Neural cell (in vitro differentiated cells): ENCODE measurements around the gene PHF12. TPM values are rescaled to one million over a fixed set of nuclear protein-coding genes. Genes with fewer than 3 reads are reported as not detected.

Source experiments
- H2AFZ ChIP-seq: fragments of 200-600, 300-800 bp; sonication (generic), shearing (Covaris generic); 2 replicates; pipeline ENCODE4 v1.6.0; 2014; ENCODE audit warnings: low read depth, mild to moderate bottlenecking, antibody characterized with exemption, low read length, moderate library complexity
- H3F3A ChIP-seq: fragments of 200-600 bp; shearing (Covaris generic); 2 replicates; pipeline ENCODE4 v1.6.1; 2016; ENCODE audit warnings: mild to moderate bottlenecking, moderate library complexity, mixed read lengths, antibody characterized with exemption, low read length; ENCODE audit not compliant: insufficient read depth, poor library complexity, severe bottlenecking
- H3K27ac ChIP-seq: fragments of 200-600, 300-800 bp; sonication (generic), shearing (Covaris generic); 2 replicates; pipeline ENCODE4 v1.5.1; 2014; ENCODE audit warnings: mild to moderate bottlenecking, low read length, moderate library complexity
- H3K27me3 ChIP-seq: fragments of 300-800, 200-600 bp; sonication (generic), shearing (Covaris generic); 2 replicates; pipeline ENCODE4 v1.6.0; 2014; ENCODE audit warnings: mild to moderate bottlenecking, low read depth, low read length, moderate library complexity; ENCODE audit not compliant: insufficient read depth
- H3K36me3 ChIP-seq: fragments of 300-800, 200-600 bp; sonication (generic), shearing (Covaris generic); 2 replicates; pipeline ENCODE4 v1.5.1; 2014; ENCODE audit warnings: mild to moderate bottlenecking, antibody characterized with exemption, low read length, moderate library complexity; ENCODE audit not compliant: insufficient read depth
- H3K4me2 ChIP-seq: fragments of 300-800, 200-600 bp; sonication (generic), shearing (Covaris generic); 2 replicates; pipeline ENCODE4 v1.6.0; 2014; ENCODE audit warnings: mild to moderate bottlenecking, low read length
- H3K4me3 ChIP-seq: fragments of 300-800, 200-600 bp; sonication (generic), shearing (Covaris generic); 2 replicates; pipeline ENCODE4 v1.5.1; 2014; ENCODE audit warnings: mild to moderate bottlenecking, low read length, moderate library complexity
- H3K79me2 ChIP-seq: fragments of 200-600 bp; shearing (Covaris generic); replicated peaks from 2 replicates; pipeline ENCODE4 v1.6.0; 2014; ENCODE audit warnings: mild to moderate bottlenecking, low read length, moderate library complexity; ENCODE audit not compliant: insufficient read depth
- H3K9ac ChIP-seq: fragments of 300-800, 200-600 bp; sonication (generic), shearing (Covaris generic); 2 replicates; pipeline ENCODE4 v1.6.1; 2016; ENCODE audit warnings: mild to moderate bottlenecking, low read length, mixed read lengths
- H3K9me2 ChIP-seq: fragments of 200-600 bp; shearing (Covaris generic); 2 replicates; pipeline ENCODE4 v1.6.1; 2016; ENCODE audit warnings: mild to moderate bottlenecking, low read length, mixed read lengths; ENCODE audit not compliant: insufficient read depth
- H3K9me3 ChIP-seq: fragments of 200-600, 300-800 bp; sonication (generic), shearing (Covaris generic); 2 replicates; pipeline ENCODE4 v1.6.1; 2016; ENCODE audit warnings: mild to moderate bottlenecking, mixed run types, low read length, moderate library complexity, mixed read lengths
- H4K20me1 ChIP-seq: fragments of 200-600 bp; shearing (Covaris generic); 2 replicates; pipeline ENCODE4 v1.6.1; 2016; ENCODE audit warnings: mild to moderate bottlenecking, mixed run types; ENCODE audit not compliant: insufficient read depth
- CTCF ChIP-seq: fragments of 450-650 bp; IDR thresholded peaks from 2 replicates; pipeline ENCODE4 v1.5.1; 2014; ENCODE audit warnings: antibody characterized with exemption, mild to moderate bottlenecking, moderate library complexity; ENCODE audit not compliant: poor library complexity, severe bottlenecking
- EP300 ChIP-seq: fragments of 450-650 bp; conservative IDR thresholded peaks from 2 replicates; pipeline ENCODE4 v1.6.1; 2014; ENCODE audit warnings: antibody characterized with exemption, mild to moderate bottlenecking, moderate library complexity; ENCODE audit not compliant: poor library complexity, severe bottlenecking
- EZH2 ChIP-seq: fragments of 200-600, 300-800 bp; shearing (Covaris generic), sonication (generic); IDR thresholded peaks from 2 replicates; pipeline ENCODE4 v1.6.1; 2014; ENCODE audit warnings: antibody characterized with exemption, low read length, borderline replicate concordance, mild to moderate bottlenecking; ENCODE audit not compliant: insufficient read depth, poor library complexity, severe bottlenecking
- MXI1 ChIP-seq: fragments of 450-650 bp; conservative IDR thresholded peaks from 2 replicates; pipeline ENCODE4 v1.6.1; 2014; ENCODE audit warnings: antibody characterized with exemption, mild to moderate bottlenecking; ENCODE audit not compliant: poor library complexity, severe bottlenecking
- POLR2AphosphoS5 ChIP-seq: IDR thresholded peaks from 2 replicates; pipeline ENCODE4 v1.6.1; 2012
- RAD21 ChIP-seq: fragments of 450-650 bp; conservative IDR thresholded peaks from 2 replicates; pipeline ENCODE4 v1.6.1; 2014; ENCODE audit warnings: antibody characterized with exemption, mild to moderate bottlenecking, moderate library complexity
- REST ChIP-seq: IDR thresholded peaks from 2 replicates; pipeline ENCODE4 v1.6.1; 2012; ENCODE audit warnings: borderline replicate concordance
- SMC3 ChIP-seq: fragments of 450-650 bp; conservative IDR thresholded peaks from 2 replicates; pipeline ENCODE4 v1.6.1; 2014; ENCODE audit warnings: antibody characterized with exemption, mild to moderate bottlenecking, moderate library complexity; ENCODE audit not compliant: poor library complexity
- TAF1 ChIP-seq: IDR thresholded peaks from 2 replicates; pipeline ENCODE4 v1.6.1; 2012; ENCODE audit warnings: low read depth
- polyA plus RNA-seq: library from polyadenylated mRNA; depleted of rRNA; stranded (reverse); fragments of >200 nt; gene quantifications from 2 replicates; pipeline ENCODE4 v1.2.3, GENCODE V29; 2014

The PHF12 gene
- polyA plus RNA-seq, 1 donor from 2014 or later = 10.4 TPM

- TF ChIP-seq SMC3 (peak; percentile 85), CTCF (peak; percentile 100), REST (no peak), EZH2 (no peak), RAD21 (peak; percentile 74), POLR2AphosphoS5 (peak; percentile 71), EP300 (peak; percentile 64), MXI1 (peak; percentile 93), TAF1 (peak; percentile 48)
- Histone ChIP-seq H3F3A (peaks cover 2% of the 10 kb centered on the region), H2AFZ (peak within 1 kb of the TSS; percentile 73), H4K20me1 (no peaks in the 10 kb centered on the region), H3K9me3 (no peaks in the 10 kb centered on the region), H3K9ac (peak within 1 kb of the TSS; percentile 90), H3K27me3 (no peaks in the 10 kb centered on the region), H3K36me3 (no peaks in the 10 kb centered on the region), H3K27ac (peak within 1 kb of the TSS; percentile 84), H3K79me2 (peaks cover 8% of the 10 kb centered on the region), H3K9me2 (no peaks in the 10 kb centered on the region), H3K4me3 (peak within 1 kb of the TSS; percentile 88), H3K4me2 (peak within 1 kb of the TSS; percentile 90)
Measured at GRCh38 chr17:28902819-28903545, 48.3 kb downstream of the PHF12 start, which contains the start of gene DHRS13. TSS of gene DHRS13 (minus strand) at chr17:28903079. CDS start at chr17:28902944, 135 bp downstream.

- peaks cover 2% of the 10 kb centered on the region for H3F3A ChIP-seq
- H3K4me2 ChIP-seq = peak overlapping the region; percentile 90
- H3K9me3 ChIP-seq = no peaks in the 10 kb centered on the region
- no peaks in the 10 kb centered on the region for H4K20me1 ChIP-seq
- peak overlapping the region; percentile 84 for H3K27ac ChIP-seq
- no peaks in the 10 kb centered on the region for H3K9me2 ChIP-seq
- H3K36me3 ChIP-seq = no peaks in the 10 kb centered on the region
- H3K9ac ChIP-seq = peak overlapping the region; percentile 90
- peak overlapping the region; percentile 88 for H3K4me3 ChIP-seq
- H3K79me2 ChIP-seq = peaks cover 8% of the 10 kb centered on the region
- TF ChIP-seq REST (no peak), EP300 (no peak), SMC3 (no peak), TAF1 (peak; percentile 61), CTCF (no peak), EZH2 (no peak), POLR2AphosphoS5 (peak; percentile 48), MXI1 (no peak)
- no peaks in the 10 kb centered on the region for H3K27me3 ChIP-seq
- H2AFZ ChIP-seq = peak overlapping the region; percentile 73
Measured at GRCh38 chr17:28901866-28902818, 49.2 kb downstream of the PHF12 start.
